Measurements from ENCODE around the gene CSGALNACT2.

Gene CSGALNACT2

DNA sequence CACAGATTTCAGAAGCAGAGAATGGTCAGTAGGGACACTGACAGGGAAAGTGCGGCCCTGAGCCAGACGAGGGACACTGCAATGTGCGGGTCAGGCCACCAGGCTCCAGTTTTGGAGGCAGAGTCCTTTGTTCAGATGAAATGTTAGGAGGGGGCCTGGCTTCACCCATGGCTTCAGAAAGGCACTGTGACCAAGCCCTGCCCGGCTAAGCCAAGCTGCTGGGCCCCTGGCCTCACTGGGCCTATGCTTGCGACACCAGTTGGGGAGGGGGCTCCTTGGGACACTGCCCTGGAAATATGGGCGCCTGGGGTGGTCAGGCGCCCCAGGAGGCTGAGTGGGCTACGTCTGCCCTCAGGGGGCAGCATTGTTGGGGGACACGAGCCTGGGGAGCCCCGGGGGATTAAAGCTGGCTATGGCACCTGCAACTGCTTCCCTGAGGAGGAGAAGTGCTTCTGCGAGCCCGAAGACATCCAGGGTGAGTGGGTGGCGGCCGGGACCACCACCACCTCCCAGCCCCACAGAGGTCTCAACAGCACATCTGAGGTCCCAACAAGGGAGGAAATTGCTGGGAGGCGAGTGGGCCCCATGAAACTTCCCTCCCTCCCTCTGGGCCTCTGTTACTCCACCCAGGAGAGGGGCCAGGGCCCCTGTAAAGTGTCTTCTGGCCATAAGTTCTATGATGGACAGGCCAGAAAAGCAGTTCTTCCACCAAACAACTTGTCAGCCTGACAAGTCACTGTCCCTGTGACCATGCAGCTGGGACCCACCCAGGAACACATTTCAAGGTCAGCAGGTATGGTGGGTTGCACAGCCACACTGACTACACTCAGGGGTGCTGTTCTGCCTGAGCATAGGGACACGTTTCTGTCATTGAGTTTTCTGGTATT, 24.8 kb upstream of the CSGALNACT2 start:
- no peak for DNase-seq

DNA sequence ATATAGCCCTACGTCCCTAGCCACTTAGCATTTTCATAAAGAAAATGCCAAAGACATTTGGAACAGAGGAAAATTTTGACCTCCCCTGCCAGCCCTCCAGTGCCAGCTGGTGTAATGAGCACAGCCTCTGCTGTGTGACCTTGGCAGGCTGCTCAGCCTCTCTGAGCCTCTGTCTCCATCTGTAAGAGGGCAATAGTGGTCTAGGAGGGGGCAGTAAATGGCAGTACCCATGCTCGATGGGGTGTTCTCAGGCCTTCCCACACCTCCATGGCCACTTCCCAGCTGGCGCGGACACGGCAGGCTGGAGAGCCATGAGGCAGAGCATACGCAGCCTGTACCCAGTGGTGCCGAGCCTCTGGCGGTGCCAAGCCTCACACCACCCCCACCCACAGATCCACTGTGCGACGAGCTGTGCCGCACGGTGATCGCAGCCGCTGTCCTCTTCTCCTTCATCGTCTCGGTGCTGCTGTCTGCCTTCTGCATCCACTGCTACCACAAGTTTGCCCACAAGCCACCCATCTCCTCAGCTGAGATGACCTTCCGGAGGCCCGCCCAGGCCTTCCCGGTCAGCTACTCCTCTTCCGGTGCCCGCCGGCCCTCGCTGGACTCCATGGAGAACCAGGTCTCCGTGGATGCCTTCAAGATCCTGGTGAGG, 24.0 kb upstream of the CSGALNACT2 start:
- no peak for DNase-seq

DNA sequence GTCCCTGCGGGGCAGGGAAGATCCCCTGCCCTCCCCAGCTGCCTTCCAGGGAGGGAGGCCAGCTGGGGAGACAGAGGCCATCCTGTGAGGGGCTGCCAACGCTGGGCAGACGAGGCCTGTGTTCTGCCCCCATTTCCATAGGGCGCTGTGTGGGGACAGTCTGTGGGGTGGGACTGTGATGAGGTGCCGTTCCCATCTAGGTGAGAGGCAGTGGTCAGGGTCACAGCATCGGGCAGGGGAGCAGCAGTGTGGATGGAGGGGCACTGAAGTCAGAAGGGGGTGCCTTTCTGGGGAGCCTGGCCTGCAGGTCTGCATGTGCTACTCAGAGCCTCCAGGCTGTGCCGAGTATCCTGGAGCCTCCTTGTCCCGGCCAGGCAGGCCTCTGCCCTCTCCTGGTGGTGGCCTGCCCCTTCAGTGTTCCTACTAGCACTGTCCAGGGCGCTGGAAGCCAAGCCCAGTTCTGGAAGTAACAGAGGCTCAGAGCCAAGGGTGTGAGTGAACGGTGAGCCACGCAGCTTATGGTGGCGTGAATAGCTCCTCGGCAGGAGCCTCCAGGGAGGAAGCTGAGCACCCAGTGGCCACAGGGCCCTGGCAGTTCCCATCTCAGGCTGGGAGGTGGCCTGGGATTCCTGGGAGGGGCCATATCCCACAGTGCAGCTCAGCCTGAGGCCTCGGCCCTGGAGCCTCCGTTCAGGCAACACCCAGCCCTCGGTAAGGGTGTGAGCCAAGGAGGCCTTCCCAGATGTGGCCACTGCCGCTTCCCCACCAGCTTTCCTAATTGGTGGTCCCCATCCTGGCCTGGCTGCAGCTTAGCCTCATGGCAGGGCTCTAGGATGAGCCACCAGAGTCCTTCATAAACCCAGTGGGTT, 23.3 kb upstream of the CSGALNACT2 start:
- DNase-seq: no peak

DNA sequence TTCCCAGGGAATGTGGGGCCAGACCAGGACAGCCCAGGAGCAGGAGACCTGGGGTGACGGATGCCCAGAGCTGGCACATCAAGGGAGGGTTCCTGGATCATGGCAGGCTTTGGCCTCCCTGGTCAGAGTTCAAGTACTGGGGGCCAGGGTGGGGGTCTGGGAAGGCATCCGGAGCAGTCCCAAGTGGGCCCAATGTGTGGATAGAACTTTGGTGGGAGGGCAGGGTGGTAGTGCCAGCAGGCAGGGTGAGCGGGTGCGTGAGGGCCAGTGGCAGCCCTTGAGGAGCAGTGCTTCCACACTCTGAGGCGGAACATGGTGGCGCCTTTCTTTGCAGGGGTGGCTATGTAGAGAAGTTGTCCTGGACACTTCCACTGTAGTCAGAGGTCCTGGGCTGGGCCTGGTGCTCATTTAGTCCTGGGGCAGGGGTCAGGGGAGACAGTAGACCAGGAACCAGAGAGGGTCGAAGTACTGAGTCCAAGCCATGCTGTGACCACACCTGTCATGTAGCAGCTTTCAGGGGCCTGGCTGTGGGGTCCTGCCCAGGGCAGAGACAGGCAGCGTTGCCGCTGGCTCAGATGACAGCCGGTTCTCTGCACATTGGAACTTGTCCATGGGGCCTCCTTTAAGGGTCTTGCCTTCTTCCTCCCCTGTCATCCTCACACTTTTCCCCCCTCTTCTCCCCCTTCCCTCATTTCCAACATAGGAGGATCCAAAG, 22.2 kb upstream of the CSGALNACT2 start:
- DNase-seq: no peak

DNA sequence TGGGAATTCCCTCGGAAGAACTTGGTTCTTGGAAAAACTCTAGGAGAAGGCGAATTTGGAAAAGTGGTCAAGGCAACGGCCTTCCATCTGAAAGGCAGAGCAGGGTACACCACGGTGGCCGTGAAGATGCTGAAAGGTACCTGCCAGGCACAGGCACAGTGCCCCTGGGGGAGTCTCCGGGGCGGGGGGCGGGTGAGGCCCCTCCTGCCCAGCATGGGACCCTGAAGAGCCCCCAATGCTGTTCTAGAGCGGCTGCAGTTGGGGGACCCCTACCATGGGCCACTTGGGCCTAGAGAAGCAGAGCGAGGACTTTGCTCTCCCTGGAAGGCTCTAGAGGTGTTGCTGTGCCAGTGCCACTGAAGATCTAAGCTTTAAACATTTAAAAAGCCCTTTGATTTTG, 21.6 kb upstream of the CSGALNACT2 start:
- DNase-seq: no peak

DNA sequence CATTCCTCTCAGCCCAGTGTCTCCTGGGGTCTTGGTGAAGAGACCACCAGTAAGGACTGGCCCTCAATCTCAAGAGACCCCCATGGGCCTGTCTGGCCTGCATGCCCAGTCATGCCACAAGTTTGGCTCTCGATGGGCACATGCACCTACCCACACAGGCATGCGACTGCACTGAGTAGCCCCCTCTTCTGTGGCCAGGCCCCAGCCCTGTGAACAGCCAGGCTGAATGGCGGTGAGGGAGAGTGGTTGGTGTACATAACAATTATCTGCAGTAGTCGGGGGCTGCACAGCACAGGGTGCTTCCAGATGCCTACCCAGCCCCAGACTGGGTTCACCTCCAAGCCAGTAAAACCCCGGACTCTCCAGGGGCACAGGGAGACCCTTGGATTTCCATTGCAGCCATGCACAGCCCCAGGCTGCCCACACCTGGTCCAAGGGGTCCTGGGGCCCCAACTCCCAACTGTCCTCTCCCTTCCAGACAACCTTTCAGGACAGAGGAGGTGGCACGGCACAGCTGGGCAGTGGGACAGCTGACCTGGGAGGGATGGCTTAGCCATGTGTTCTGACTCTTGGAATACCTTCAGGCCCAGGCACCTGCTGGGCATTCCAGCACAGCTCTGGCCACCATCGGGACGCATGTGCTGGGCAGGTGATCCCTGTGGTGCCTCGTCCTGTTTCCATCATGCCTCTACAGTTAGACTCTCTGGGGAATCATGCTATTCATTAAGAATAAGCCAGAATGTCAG, 21.0 kb upstream of the CSGALNACT2 start:
- no peak for DNase-seq

DNA sequence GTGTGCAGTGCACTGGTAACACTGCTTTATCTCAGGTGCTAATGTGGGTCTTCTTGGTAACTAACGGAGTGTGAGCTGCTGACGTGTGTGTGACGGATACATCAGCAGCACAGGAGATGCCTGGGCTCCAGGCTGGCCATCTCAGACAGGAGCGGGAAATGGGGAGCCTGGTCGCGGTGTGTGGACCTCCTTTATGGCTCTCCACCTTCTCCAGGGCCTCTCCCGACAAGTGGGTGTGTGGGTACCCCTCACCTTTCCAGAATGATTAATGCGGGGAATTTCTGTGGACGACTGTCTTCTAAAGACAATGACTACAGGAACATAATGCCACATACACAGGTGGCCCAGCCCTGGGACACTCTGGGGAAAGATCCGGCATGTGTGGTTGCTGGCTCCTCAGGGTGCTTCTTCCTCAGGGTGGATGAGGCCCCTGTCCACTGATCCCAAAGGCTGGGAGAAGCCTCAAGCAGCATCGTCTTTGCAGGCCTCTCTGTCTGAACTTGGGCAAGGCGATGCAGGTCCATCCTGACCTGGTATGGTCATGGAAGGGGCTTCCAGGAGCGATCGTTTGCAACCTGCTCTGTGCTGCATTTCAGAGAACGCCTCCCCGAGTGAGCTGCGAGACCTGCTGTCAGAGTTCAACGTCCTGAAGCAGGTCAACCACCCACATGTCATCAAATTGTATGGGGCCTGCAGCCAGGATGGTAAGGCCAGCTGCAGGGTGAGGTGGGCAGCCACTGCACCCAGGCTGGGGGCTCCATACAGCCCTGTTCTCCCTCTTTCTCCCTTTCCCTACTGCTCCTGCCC, 20.3 kb upstream of the CSGALNACT2 start:
- no peak for DNase-seq

DNA sequence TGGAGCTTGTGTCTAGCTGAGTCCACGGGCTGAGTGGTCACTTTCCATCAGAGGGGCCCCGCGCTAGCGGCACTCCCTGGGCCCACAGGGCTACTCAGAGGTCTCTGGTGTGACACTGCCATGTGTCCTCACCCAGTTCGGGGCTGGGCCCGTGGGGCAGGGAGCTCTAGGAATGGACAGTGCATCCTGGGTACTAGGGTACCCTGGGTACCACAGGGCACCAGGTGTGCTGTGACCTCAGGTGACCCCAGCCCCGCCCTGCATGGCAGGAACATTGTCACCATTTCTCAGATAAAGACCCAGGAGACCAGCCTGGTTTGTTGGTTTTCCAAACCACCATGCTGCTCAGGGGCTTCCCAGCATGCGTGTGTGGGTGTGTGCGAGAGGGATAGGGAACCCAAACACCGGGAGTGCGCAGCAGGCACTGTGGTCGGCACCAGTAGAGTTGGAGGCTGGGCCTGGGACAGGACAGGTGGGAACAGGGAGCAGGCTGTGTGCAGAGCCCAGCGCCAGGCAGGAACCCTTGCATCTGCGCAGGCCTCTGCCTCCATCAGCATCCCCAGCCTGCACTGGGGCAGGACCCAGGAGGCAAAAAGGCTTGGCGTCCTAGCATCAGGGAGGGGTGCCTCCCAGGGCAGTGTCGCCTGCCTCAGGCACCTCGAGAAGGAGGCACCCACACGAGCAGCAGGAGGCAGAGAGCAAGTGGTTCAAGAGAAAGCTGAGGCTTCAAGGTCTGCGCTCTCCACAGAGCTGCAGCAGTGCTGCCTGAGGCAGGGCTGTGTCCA, 19.4 kb upstream of the CSGALNACT2 start:
- DNase-seq: no peak

DNA sequence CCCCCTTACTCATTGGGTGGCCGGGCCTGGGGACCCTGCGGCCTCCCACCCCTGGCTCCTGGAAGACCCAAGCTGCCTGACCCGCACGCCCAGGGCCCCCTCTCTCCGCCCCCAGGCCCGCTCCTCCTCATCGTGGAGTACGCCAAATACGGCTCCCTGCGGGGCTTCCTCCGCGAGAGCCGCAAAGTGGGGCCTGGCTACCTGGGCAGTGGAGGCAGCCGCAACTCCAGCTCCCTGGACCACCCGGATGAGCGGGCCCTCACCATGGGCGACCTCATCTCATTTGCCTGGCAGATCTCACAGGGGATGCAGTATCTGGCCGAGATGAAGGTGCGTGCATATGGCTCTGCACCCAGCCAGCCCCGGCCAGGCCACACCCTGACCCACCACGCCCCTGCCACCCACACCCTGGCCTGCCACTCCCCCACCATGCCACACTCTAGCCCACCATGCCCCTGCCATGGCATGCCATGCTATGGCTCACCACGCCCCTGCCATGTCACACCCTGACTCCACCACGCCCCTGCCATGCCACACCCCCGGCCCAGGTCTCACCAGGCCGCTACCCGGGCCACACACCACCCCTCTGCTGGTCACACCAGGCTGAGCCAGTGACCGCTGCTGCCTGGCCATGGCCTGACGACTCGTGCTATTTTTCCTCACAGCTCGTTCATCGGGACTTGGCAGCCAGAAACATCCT, 18.7 kb upstream of the CSGALNACT2 start:
- DNase-seq: no peak

DNA sequence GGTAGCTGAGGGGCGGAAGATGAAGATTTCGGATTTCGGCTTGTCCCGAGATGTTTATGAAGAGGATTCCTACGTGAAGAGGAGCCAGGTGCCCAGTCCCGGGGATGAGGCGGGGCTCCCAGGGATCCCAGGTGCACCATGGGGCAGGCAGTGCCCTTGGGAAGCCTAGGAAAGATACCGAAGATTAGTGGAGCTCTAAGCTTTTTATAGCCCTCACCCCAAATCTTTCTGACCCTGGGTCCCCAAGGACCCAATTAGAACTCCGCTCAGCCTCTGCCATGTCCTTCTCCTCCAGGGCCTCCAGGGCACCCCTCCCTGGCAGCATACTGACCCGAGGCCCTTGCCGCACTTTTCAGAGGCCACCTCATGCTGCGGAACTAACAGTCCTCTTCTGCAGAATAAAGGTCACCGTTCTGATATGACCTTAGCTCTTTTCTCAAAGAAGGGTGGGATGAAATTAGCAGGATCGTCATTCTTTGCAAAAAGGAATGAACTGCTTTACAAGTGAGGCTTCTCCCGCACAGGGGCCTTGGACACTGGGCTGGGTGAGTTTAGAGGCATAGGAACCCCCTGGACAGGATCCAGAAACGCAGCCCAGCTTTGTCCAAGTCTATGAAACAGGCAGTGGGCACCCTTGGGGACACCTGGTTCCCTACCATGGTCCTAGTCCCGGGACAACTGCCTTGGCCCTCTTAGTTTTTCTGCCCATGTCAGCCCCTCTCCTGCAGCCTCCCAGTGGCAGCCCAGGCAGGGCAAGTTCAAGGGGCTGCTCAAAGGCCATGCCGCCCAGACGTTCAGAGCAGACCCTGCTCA, 17.9 kb upstream of the CSGALNACT2 start:
- no peak for DNase-seq

DNA sequence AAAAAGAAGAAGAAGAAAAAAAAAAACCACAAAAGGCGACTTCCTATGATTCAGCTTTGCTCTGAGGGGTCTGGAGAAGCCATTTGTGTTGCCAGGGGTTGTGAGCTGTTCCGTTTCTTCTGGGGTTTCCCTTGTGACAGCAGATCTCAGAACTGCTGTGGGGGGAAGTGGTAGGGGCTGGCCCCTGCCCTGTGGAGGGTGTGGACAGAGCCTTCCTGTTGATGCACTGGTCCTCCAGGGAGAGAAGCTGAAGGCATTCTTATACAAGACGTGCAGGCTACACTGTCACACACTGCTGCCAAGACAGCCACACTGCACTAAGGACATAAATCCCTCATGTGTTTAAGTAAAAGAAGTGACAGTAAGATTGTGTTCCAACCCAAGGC, 17.3 kb upstream of the CSGALNACT2 start:
- DNase-seq: no peak

DNA sequence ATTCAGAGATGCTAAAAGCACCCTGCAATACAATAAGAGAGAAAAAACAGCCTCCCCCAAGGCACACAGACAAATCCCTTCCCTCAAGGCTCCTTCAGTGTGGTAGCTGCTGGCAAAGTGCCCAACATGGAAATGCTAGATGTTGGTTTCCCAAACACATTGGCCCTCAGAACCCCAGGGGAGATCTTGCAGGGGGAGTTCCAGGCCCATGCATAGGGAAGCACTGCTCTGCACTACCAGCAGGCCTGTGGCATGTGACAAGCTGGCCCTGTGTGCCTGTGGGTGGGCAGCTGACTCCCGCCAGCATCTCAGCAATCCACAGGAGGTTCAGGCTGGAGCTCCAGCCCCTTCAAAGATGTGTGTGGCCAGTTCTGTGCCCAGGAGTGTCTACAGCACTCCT, 16.8 kb upstream of the CSGALNACT2 start:
- no peak for DNase-seq

DNA sequence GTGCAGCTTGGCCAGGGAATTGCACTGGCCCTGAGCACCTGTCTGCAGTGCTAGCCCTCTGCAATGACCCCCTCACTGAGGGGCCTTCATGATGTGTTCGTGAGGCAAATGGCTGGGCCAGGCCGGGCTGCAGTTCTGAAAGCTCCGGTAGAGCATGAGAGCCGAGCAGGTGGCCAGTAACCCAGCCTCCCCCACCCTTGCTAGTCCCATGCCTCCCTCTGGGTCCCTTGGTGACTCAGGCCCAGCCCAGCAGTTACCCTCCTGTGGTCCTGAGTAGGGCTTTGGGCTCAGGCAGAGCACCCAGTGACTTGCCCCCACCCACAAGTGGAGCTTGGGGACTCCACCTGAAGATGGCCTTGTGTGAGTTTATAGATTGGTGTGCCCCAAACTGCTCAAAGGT, 16.1 kb upstream of the CSGALNACT2 start:
- no peak for DNase-seq

DNA sequence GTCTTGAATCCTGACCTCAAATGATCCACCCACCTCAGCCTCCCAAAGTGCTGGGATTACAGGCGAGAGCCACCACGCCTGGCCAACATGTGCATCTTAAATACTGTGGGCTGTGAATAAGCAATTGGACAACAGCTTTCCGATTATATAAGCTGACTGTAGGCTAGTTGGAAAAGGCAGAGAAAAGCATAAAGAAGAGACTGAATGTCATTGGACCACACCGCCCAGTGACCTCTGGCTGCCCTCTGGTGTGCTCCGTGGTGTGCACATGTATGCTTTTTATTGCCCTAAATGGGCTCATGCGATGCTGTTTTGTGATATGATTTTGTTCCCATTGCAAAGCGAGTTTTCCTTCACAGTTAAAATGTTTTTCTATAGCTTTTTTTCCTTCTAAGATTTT, 15.4 kb upstream of the CSGALNACT2 start:
- DNase-seq: no peak

DNA sequence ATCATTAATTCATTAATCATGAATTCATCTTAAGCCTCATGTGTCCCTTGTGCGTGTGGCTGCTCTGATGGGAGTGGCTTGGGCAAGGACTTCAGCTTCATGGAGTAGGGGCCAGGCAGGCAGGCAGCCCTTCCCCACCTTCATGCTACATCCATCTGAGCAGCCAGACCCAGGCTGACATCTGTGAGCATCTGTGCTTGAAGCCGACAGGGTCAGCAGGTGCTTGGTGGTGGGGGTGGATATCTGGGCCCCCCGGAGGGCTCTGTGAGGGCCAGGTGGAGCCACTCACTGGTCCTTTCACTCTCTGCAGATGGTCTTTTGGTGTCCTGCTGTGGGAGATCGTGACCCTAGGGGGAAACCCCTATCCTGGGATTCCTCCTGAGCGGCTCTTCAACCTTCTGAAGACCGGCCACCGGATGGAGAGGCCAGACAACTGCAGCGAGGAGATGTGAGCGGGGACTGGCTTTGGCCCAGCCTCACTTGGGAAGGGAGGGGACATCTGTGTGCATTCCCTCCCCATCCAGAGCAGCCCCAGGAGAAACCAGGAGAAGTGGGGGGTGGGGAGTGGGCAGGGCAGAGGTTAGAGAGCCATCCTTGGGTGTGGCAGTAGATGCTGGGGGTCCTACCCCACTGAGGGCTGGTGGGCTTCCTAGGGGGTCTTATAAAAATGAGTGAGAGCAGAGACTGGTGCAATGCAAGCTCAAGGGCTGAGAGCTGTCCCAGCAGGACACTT, 14.7 kb upstream of the CSGALNACT2 start:
- DNase-seq: no peak

DNA sequence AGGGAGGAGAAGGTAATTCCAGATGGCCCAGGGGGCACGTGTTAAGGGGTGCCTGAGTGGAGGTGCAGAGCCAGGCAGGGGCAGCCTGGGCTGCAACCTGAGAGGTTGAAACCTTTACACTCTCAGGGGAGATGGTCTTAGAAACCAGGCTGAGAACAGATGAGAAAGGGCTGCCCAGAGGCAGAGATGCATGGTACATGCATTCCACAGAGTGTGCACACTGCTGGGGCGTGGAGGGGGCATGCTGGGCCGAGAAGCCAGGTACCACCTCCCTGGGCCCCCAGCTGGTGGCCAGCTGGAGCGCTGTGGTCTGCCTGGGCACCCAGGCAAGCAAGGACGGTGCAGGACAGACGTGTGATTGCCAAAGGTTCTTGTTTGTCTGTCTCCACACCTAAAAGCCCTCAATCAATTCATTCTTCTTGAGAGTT, 14.1 kb upstream of the CSGALNACT2 start:
- no peak for DNase-seq

DNA sequence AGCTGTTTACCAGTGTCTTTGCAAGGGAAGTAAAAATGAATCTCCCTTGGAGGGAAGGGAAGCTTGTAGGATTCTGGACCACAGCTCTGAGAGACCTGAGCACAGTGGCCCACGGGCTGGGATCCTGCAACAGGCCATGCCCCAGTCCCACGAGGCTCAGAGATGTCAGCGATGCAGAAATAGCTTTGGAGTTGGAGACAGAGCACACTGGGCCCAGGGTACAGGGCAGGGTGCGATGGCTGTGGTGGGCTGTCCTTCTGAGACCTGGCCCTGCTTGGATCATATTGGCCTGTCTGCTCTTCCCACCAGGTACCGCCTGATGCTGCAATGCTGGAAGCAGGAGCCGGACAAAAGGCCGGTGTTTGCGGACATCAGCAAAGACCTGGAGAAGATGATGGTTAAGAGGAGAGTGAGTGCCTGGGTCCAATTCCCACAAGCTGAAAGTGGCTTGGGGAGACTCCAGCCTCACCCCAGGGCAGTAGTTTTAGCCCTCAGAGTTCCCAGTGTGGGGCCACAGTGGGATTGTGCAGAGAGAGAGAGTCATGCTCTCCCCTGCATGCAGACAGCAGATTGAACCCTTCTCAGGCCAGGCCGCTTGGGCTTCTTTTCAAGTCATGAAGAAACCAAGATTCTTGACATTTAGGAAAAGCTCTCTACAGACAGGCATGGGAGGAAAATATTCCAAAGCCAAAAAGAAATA, 13.5 kb upstream of the CSGALNACT2 start:
- DNase-seq: no peak

All from NCI-H2029 (cell line).